Transverse colon (tissue), 4 donors: ENCODE measurements around the gene GPD2. TPM values are rescaled to one million over a fixed set of nuclear protein-coding genes. Genes with fewer than 3 reads are reported as not detected.

Source experiments
- DNase-seq: peaks from one replicate; pipeline ENCODE4 v3.0.0-alpha.2; 2019
- H3K27ac ChIP-seq, 4 donors: fragments of 200-600 bp; sonication (generic); 2 replicates each; pipeline ENCODE4 v1.5.1; 2016 to 2018; ENCODE audit warnings: inconsistent platforms in 4 of 4
- H3K27me3 ChIP-seq: fragments of 200-600 bp; sonication (generic); 2 replicates; pipeline ENCODE4 v1.5.1; 2017; ENCODE audit warnings: inconsistent platforms
- H3K36me3 ChIP-seq, 4 donors: fragments of 200-600 bp; sonication (generic); 2 replicates each; pipeline ENCODE4 v1.5.1; 2017 to 2019; ENCODE audit warnings: inconsistent platforms in 4 of 4
- H3K4me1 ChIP-seq, 4 donors: fragments of 200-600 bp; sonication (generic); 2 replicates each; pipeline ENCODE4 v1.5.1; 2017 to 2020; ENCODE audit warnings: inconsistent platforms in 4 of 4
- H3K4me3 ChIP-seq, 4 donors: fragments of 200-600 bp; sonication (generic); 1 replicate in 1 of 4; 2 replicates in 3 of 4; pipeline versions ENCODE4 v1.5.1 to v1.6.1; 2017 to 2019; ENCODE audit warnings: inconsistent platforms in 4 of 4
- H3K9me3 ChIP-seq, 2 donors: fragments of 200-600 bp; sonication (generic); 2 replicates each; pipeline ENCODE4 v1.5.1; 2017 to 2019; ENCODE audit warnings: inconsistent platforms in 2 of 2
- EP300 ChIP-seq: sonication (generic); formaldehyde crosslinking; IDR thresholded peaks from one replicate; pipeline ENCODE4 v1.6.1; 2017; ENCODE audit warnings: antibody characterized with exemption, low read depth
- POLR2A ChIP-seq: fragments of 450-650 bp; IDR thresholded peaks from one replicate; pipeline ENCODE4 v1.6.1; 2016; ENCODE audit warnings: antibody characterized with exemption, mild to moderate bottlenecking, moderate library complexity
- POLR2AphosphoS5 ChIP-seq, 3 donors: sonication (generic); formaldehyde crosslinking; IDR thresholded peaks; one replicate each; pipeline ENCODE4 v1.6.1; 2016; ENCODE audit warnings: antibody characterized with exemption in 3 of 3
- WGBS, 2 donors: methylation state at CpG; one replicate each; pipeline ENCODE4 v1.1.5; 2018; ENCODE audit warnings: low coverage in 1 of 2; 5-methylcytosine and 5-hydroxymethylcytosine counted together
- in situ Hi-C, 4 donors: fragments of 200-750 bp; cut with MboI; loops; one replicate each; pipeline versions ENCODE4 v1.15.0 to v1.15.1; 2017; ENCODE audit warnings: low sequenced_read_pairs in 3 of 4, low pct_ligation_motif_present in 1 of 4, low pct_unique_long_range_greater_than_20kb in 1 of 4
- intact Hi-C: fragments of 100-400 bp; cut with DNase I; formaldehyde crosslinking; loops from one replicate; pipeline ENCODE4 v1.15.1; 2023; ENCODE audit warnings: low total_unique reads
- total RNA-seq, 4 donors: library from RNA; depleted of rRNA; stranded (reverse); fragments of >200 nt; gene quantifications; one replicate each; pipeline ENCODE4 v1.1.0, GENCODE V29; 2016
- TF ChIP-seq, protein P1 (sequence below), 5 experiments: fragments of 200-600 bp in 3 of 5; fragments of 450-650 bp in 2 of 5; sonication (generic) in 3 of 5; IDR thresholded peaks; 1 replicate in 2 of 5; 2 replicates in 3 of 5; pipeline ENCODE4 v1.5.1; 2016 to 2017; ENCODE audit warnings: antibody characterized with exemption in 5 of 5, inconsistent platforms in 3 of 5, mild to moderate bottlenecking in 2 of 5, moderate library complexity in 1 of 5

Gene GPD2
- total RNA-seq, 4 donors from 2014 or later: 65.5 to 161 (median 98.6) TPM

- DNase-seq: no peak
- no peak overlapping the region for H3K27ac ChIP-seq
- no peaks in the 10 kb centered on the region for H3K4me1 ChIP-seq
- no peaks in the 10 kb centered on the region for H3K9me3 ChIP-seq
- H3K27me3 ChIP-seq: no peaks in the 10 kb centered on the region
- WGBS, 2 donors: 80 to 83% methylated on average over 1 of the region's 1 CpG
- in situ Hi-C loops: loop anchor here in 1 of 4 donors (25.0 kb wide), 1 partner anchor 465 kb away; no protein-coding TSS in a partner anchor
- intact Hi-C loops: no loop called here
- TF ChIP-seq, protein P1, sequence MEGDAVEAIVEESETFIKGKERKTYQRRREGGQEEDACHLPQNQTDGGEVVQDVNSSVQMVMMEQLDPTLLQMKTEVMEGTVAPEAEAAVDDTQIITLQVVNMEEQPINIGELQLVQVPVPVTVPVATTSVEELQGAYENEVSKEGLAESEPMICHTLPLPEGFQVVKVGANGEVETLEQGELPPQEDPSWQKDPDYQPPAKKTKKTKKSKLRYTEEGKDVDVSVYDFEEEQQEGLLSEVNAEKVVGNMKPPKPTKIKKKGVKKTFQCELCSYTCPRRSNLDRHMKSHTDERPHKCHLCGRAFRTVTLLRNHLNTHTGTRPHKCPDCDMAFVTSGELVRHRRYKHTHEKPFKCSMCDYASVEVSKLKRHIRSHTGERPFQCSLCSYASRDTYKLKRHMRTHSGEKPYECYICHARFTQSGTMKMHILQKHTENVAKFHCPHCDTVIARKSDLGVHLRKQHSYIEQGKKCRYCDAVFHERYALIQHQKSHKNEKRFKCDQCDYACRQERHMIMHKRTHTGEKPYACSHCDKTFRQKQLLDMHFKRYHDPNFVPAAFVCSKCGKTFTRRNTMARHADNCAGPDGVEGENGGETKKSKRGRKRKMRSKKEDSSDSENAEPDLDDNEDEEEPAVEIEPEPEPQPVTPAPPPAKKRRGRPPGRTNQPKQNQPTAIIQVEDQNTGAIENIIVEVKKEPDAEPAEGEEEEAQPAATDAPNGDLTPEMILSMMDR (IDR thresholded peaks at IDR 0.05): no peak
- no peak for TF ChIP-seq POLR2AphosphoS5 (IDR thresholded peaks at IDR 0.05)
- no peak for TF ChIP-seq POLR2A
- no peak for TF ChIP-seq EP300
- no peak overlapping the region for H3K4me3 ChIP-seq
- H3K36me3 ChIP-seq: no peaks in the 10 kb centered on the region
These were observed 14.3 kb upstream of the GPD2 start for GRCh38 chr2:156421851-156422250.

GRCh38 chr2:156423674-156424282 lies 12.4 kb upstream of the GPD2 start:
- Histone ChIP-seq H3K36me3 (no peaks in the 10 kb centered on the region), H3K4me3 (no peak overlapping the region), H3K27me3 (no peaks in the 10 kb centered on the region), H3K27ac (no peak overlapping the region), H3K9me3 (no peaks in the 10 kb centered on the region), H3K4me1 (no peaks in the 10 kb centered on the region)
- TF ChIP-seq, protein P1 (IDR thresholded peaks at IDR 0.05): no peak
- TF ChIP-seq EP300 (no peak), POLR2A (no peak)
- DNase-seq: no peak
- intact Hi-C loops (no loop called here), in situ Hi-C loops (loop anchor here in 1 of 4 donors (25.0 kb wide), 1 partner anchor 464 kb away; no protein-coding TSS in a partner anchor)
- 76 to 89% methylated on average over 6 to 8 of the region's 8 CpGs for WGBS, 2 donors

GRCh38 chr2:156427074-156427473 lies 9.1 kb upstream of the GPD2 start:
- H3K4me3 ChIP-seq: no peak overlapping the region
- intact Hi-C loops: no loop called here
- no peaks in the 10 kb centered on the region for H3K27me3 ChIP-seq
- in situ Hi-C loops: loop anchor here in 2 of 4 donors (25.0 kb wide), 1 partner anchor 90 kb away; the partner anchor contains the start of gene NR4A2 (in 2 of the 2)
- H3K27ac ChIP-seq: no peak overlapping the region
- DNase-seq: no peak
- TF ChIP-seq, protein P1 (IDR thresholded peaks at IDR 0.05): no peak
- H3K36me3 ChIP-seq: no peaks in the 10 kb centered on the region
- peaks cover 0 to 9% (median 8%) of the 10 kb centered on the region in 4 donors for H3K4me1 ChIP-seq
- 95 to 100% methylated on average over 1 of the region's 1 CpG for WGBS, 2 donors
- H3K9me3 ChIP-seq: no peaks in the 10 kb centered on the region

DNA sequence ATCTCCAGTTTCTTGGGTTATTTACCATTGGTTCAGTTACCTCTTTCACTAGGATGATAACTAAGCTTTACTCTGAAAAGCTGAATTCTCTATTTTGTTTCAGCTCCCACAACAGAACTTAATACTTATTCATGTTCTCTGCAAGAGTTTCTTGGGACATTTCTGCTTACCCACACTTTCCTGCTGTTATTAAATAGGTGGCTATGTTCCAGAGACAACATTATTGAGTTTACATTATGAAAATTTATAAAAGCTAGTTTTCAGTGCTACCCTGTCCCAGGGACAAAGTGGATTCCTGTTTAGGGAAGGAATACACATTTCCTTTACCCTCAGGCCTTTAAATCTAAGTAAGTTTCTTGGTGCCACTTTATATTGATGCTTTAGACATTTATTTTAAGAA lies 7.0 kb upstream of the GPD2 start:
- intact Hi-C loops: no loop called here

More for the DNA sequence above, 7.0 kb upstream of the GPD2 start:
- no peaks in the 10 kb centered on the region for H3K9me3 ChIP-seq
- no peaks in the 10 kb centered on the region for H3K27me3 ChIP-seq
- H3K36me3 ChIP-seq: no peaks in the 10 kb centered on the region
- peaks cover 0 to 9% (median 8%) of the 10 kb centered on the region in 4 donors for H3K4me1 ChIP-seq
- no peak for DNase-seq
- H3K27ac ChIP-seq: no peak overlapping the region
- in situ Hi-C loops: loop anchor here in 2 of 4 donors (25.0 kb wide), 1 partner anchor 92 kb away; the partner anchor contains the start of gene NR4A2 (in 2 of the 2)
- no peak overlapping the region for H3K4me3 ChIP-seq
- no peak for TF ChIP-seq POLR2A
- TF ChIP-seq EP300: no peak
- no peak for TF ChIP-seq POLR2AphosphoS5 (IDR thresholded peaks at IDR 0.05)
- TF ChIP-seq, protein P1 (IDR thresholded peaks at IDR 0.05): no peak
